ENCODE measurements around the gene ZNF3.

DNA sequence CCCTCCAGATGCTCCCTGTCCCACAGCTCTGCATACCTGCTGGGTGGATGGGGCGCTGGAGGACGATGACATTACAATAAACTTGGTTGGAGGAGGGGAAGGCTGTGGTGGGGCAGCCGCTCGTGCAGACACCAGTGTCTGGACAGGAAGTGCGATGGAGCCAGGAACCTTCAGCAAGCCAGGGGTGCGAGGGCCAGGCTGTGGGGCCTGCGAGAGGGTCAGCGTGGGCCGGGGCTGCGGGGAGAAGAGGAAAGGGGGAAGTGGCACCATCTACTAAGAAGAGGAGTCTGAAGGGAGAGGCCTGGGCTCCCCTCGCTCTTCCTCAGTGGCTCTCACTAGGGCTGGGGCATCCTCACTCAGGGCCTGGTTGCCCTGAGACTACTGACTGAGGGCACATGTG, 26.4 kb upstream of the ZNF3 start:
- TF ChIP-seq, protein P1, sequence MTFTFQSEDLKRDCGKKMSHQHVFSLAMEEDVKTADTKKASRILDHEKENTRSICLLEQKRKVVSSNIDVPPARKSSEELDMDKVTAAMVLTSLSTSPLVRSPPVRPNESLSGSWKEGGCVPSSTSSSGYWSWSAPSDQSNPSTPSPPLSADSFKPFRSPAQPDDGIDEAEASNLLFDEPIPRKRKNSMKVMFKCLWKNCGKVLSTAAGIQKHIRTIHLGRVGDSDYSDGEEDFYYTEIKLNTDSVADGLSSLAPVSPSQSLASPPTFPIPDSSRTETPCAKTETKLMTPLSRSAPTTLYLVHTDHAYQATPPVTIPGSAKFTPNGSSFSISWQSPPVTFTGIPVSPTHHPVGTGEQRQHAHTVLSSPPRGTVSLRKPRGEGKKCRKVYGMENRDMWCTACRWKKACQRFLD (tag by site-specific recombination; IDR thresholded peaks at IDR 0.05), result no peak
- TF ChIP-seq, protein P2, sequence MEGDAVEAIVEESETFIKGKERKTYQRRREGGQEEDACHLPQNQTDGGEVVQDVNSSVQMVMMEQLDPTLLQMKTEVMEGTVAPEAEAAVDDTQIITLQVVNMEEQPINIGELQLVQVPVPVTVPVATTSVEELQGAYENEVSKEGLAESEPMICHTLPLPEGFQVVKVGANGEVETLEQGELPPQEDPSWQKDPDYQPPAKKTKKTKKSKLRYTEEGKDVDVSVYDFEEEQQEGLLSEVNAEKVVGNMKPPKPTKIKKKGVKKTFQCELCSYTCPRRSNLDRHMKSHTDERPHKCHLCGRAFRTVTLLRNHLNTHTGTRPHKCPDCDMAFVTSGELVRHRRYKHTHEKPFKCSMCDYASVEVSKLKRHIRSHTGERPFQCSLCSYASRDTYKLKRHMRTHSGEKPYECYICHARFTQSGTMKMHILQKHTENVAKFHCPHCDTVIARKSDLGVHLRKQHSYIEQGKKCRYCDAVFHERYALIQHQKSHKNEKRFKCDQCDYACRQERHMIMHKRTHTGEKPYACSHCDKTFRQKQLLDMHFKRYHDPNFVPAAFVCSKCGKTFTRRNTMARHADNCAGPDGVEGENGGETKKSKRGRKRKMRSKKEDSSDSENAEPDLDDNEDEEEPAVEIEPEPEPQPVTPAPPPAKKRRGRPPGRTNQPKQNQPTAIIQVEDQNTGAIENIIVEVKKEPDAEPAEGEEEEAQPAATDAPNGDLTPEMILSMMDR (tag by site-specific recombination; IDR thresholded peaks at IDR 0.05), result no peak
- TF ChIP-seq TRIM28 (IDR thresholded peaks at IDR 0.05; ENCODE audit: borderline replicate concordance, low read length) (no peak), ZNF501 (tag by site-specific recombination; IDR thresholded peaks at IDR 0.05) (no peak), ZNF248 (tag by site-specific recombination; IDR thresholded peaks at IDR 0.05) (no peak)

Measured in HEK293 (cell line).